IMR-90 (cell line): Measurements from ENCODE around the gene SRD5A3. TPM values are rescaled to one million over a fixed set of nuclear protein-coding genes. Genes with fewer than 3 reads are reported as not detected.

Experiments used
- ATAC-seq: fragments of 200-7000 bp; cut with Tn5 transposase; 2 replicates; pipeline ENCODE4 v1.9.1; 2020; ENCODE audit warnings: low read depth, mild to moderate bottlenecking, moderate library complexity
- BruUV-seq: library from RNA; stranded (reverse); fragments of 400-500 nt; replicated peaks from 2 replicates; lab custom pipeline; 2021; lab: Mats Ljungman, UMichigan
- CTCF ChIA-PET: fragments of 300-600 bp; formaldehyde crosslinking; extraction: SDS; loops from one replicate; lab custom pipeline; 2021; ENCODE audit warnings: antibody characterized with exemption; lab: Yijun Ruan, JAX
- POLR2A ChIA-PET: fragments of 300-600 bp; sonication (Branson Sonifier 250); formaldehyde crosslinking; loops from one replicate; lab custom pipeline; 2022; ENCODE audit warnings: antibody characterized with exemption; ENCODE audit not compliant: unreplicated experiment; lab: Charles Lee
- DNase-seq: peaks from one replicate; pipeline ENCODE4 v3.0.0; 2013
- H2AFZ ChIP-seq: replicated peaks from 2 replicates; pipeline ENCODE3; 2013; ENCODE audit warnings: low read length, mild to moderate bottlenecking; ENCODE audit not compliant: poor library complexity
- H2AK5ac ChIP-seq: 2 replicates; pipeline ENCODE4 v1.6.1; 2013; ENCODE audit warnings: low read depth, low read length, inconsistent platforms
- H2AK9ac ChIP-seq: replicated peaks from 2 replicates; pipeline ENCODE3; 2013; ENCODE audit warnings: mild to moderate bottlenecking, low read depth, low read length, moderate library complexity; ENCODE audit not compliant: poor library complexity
- H2BK120ac ChIP-seq: 2 replicates; pipeline ENCODE4 v1.6.1; 2013; ENCODE audit warnings: low read depth, low read length, inconsistent platforms
- H2BK15ac ChIP-seq: 3 replicates; pipeline ENCODE4 v1.6.1; 2013; ENCODE audit warnings: low read depth, low read length, inconsistent platforms
- H2BK20ac ChIP-seq: 2 replicates; pipeline ENCODE4 v1.6.1; 2013; ENCODE audit warnings: low read depth, mild to moderate bottlenecking, inconsistent platforms, low read length, moderate library complexity
- H2BK5ac ChIP-seq: 2 replicates; pipeline ENCODE4 v1.6.1; 2013; ENCODE audit warnings: mild to moderate bottlenecking, low read depth, low read length, inconsistent platforms; ENCODE audit not compliant: poor library complexity, severe bottlenecking
- H3K14ac ChIP-seq: replicated peaks from 2 replicates; pipeline ENCODE4 v1.6.1; 2013; ENCODE audit warnings: low read depth, low read length, inconsistent platforms
- H3K18ac ChIP-seq: 2 replicates; pipeline ENCODE4 v1.6.1; 2013; ENCODE audit warnings: low read depth, low read length, control low read depth
- H3K23ac ChIP-seq: 2 replicates; pipeline ENCODE4 v1.6.1; 2013; ENCODE audit warnings: low read depth, low read length, inconsistent platforms
- H3K27ac ChIP-seq: 2 replicates; pipeline ENCODE4 v1.5.1; 2013; ENCODE audit warnings: mild to moderate bottlenecking, control low read depth, low read length; ENCODE audit not compliant: insufficient read depth
- H3K27me3 ChIP-seq: 2 replicates; pipeline ENCODE4 v1.6.1; 2013; ENCODE audit warnings: low read length; ENCODE audit not compliant: control insufficient read depth, insufficient read depth
- H3K36me3 ChIP-seq: 2 replicates; pipeline ENCODE4 v1.6.1; 2013; ENCODE audit warnings: low read length, mixed read lengths; ENCODE audit not compliant: control insufficient read depth, insufficient read depth
- H3K4ac ChIP-seq: 2 replicates; pipeline ENCODE4 v1.6.1; 2013; ENCODE audit warnings: low read depth, low read length, inconsistent platforms
- H3K4me1 ChIP-seq: 2 replicates; pipeline ENCODE4 v1.6.1; 2013; ENCODE audit warnings: low read length, mixed read lengths; ENCODE audit not compliant: control insufficient read depth, insufficient read depth
- H3K4me2 ChIP-seq: 2 replicates; pipeline ENCODE4 v1.6.1; 2013; ENCODE audit warnings: low read depth, mild to moderate bottlenecking, control low read depth, low read length, moderate library complexity
- H3K4me3 ChIP-seq: 2 replicates; pipeline ENCODE4 v1.5.1; 2013; ENCODE audit warnings: low read depth, mild to moderate bottlenecking, control low read depth, low read length, moderate library complexity; ENCODE audit not compliant: insufficient read depth
- H3K56ac ChIP-seq: 2 replicates; pipeline ENCODE4 v1.6.1; 2013; ENCODE audit warnings: low read length, inconsistent platforms; ENCODE audit not compliant: insufficient read depth; ENCODE audit errors: extremely low read depth
- H3K79me1 ChIP-seq, 2 experiments: 2 replicates each; pipeline ENCODE4 v1.6.1; 2013; ENCODE audit warnings: low read length in 2 of 2, inconsistent platforms in 1 of 2, low read depth in 1 of 2
- H3K9ac ChIP-seq: 2 replicates; pipeline ENCODE4 v1.6.1; 2013; ENCODE audit warnings: low read depth, low read length, control low read depth
- H3K9me1 ChIP-seq: 2 replicates; pipeline ENCODE4 v1.6.1; 2013; ENCODE audit warnings: low read length, inconsistent platforms; ENCODE audit not compliant: insufficient read depth
- H3K9me3 ChIP-seq: 2 replicates; pipeline ENCODE4 v1.6.1; 2013; ENCODE audit warnings: low read length; ENCODE audit not compliant: control insufficient read depth, insufficient read depth
- H4K20me1 ChIP-seq: 2 replicates; pipeline ENCODE4 v1.6.1; 2013; ENCODE audit warnings: low read length, inconsistent platforms; ENCODE audit not compliant: insufficient read depth
- H4K5ac ChIP-seq: 2 replicates; pipeline ENCODE4 v1.6.1; 2013; ENCODE audit warnings: mild to moderate bottlenecking, low read depth, low read length, control low read depth
- H4K8ac ChIP-seq, 2 experiments: 2 replicates each; pipeline ENCODE4 v1.6.1; 2013; ENCODE audit warnings: low read depth in 2 of 2, low read length in 2 of 2, control low read depth in 1 of 2, inconsistent platforms in 1 of 2
- H4K91ac ChIP-seq: 2 replicates; pipeline ENCODE4 v1.6.1; 2013; ENCODE audit warnings: low read depth, low read length, inconsistent platforms; ENCODE audit not compliant: insufficient read depth
- BHLHE40 ChIP-seq: fragments of 150-350 bp; IDR thresholded peaks from 2 replicates; pipeline ENCODE4 v1.6.1; 2016; ENCODE audit warnings: mild to moderate bottlenecking, low read depth, low read length
- CEBPB ChIP-seq: IDR thresholded peaks from 2 replicates; pipeline ENCODE4 v1.6.1; 2012; ENCODE audit warnings: low read depth, low read length, improper control_type of control experiment
- CHD1 ChIP-seq: IDR thresholded peaks from 2 replicates; pipeline ENCODE4 v1.6.1; 2012; ENCODE audit warnings: low read depth, low read length, improper control_type of control experiment
- FOS ChIP-seq: fragments of 150-350 bp; IDR thresholded peaks from 2 replicates; pipeline ENCODE4 v1.6.1; 2016; ENCODE audit warnings: low read depth, low read length
- MAFK ChIP-seq: IDR thresholded peaks from 2 replicates; pipeline ENCODE4 v1.6.1; 2012; ENCODE audit warnings: low read depth, low read length, improper control_type of control experiment
- MAZ ChIP-seq: IDR thresholded peaks from 2 replicates; pipeline ENCODE4 v1.6.1; 2012; ENCODE audit warnings: low read depth, mild to moderate bottlenecking, low read length, improper control_type of control experiment, moderate library complexity, borderline replicate concordance
- MXI1 ChIP-seq: IDR thresholded peaks from 2 replicates; pipeline ENCODE4 v1.6.1; 2012; ENCODE audit warnings: low read depth, mild to moderate bottlenecking, low read length, moderate library complexity, borderline replicate concordance
- NFE2L2 ChIP-seq: fragments of 150-350 bp; IDR thresholded peaks from 2 replicates; pipeline ENCODE4 v1.6.1; 2016; ENCODE audit warnings: low read depth, mild to moderate bottlenecking, low read length
- POLR2A ChIP-seq: IDR thresholded peaks from 2 replicates; pipeline ENCODE4 v1.6.1; 2012; ENCODE audit warnings: mild to moderate bottlenecking, low read depth, low read length
- RAD21 ChIP-seq: IDR thresholded peaks from 2 replicates; pipeline ENCODE4 v1.6.1; 2012; ENCODE audit warnings: low read length, improper control_type of control experiment
- RCOR1 ChIP-seq: IDR thresholded peaks from 2 replicates; pipeline ENCODE4 v1.6.1; 2012; ENCODE audit warnings: mild to moderate bottlenecking, low read length, improper control_type of control experiment; ENCODE audit not compliant: insufficient replicate concordance
- RFX5 ChIP-seq: IDR thresholded peaks from 2 replicates; pipeline ENCODE4 v1.8.0; 2012; ENCODE audit warnings: low read depth, mild to moderate bottlenecking, low read length, moderate library complexity
- SMC3 ChIP-seq: fragments of 150-350 bp; IDR thresholded peaks from 2 replicates; pipeline ENCODE4 v1.6.1; 2016; ENCODE audit warnings: low read depth, mild to moderate bottlenecking, antibody characterized with exemption, low read length, moderate library complexity
- USF2 ChIP-seq: fragments of 150-350 bp; IDR thresholded peaks from 2 replicates; pipeline ENCODE4 v1.6.1; 2017; ENCODE audit warnings: mild to moderate bottlenecking, antibody characterized with exemption, low read length, low read depth
- WGBS, 2 experiments: methylation state at CpG; one replicate each; pipeline versions ENCODE4 v1.1.5 to v1.1.7; 2013; ENCODE audit warnings: missing lambda C conversion rate in 2 of 2; ENCODE audit not compliant: insufficient read length in 1 of 2; ENCODE audit errors: extremely low coverage in 2 of 2; 5-methylcytosine and 5-hydroxymethylcytosine counted together
- dilution Hi-C: fragments of 300-500 bp; cut with HindIII; formaldehyde crosslinking; loops from one replicate; pipeline ENCODE4 v1.14.3; 2018; ENCODE audit warnings: low sequenced_read_pairs; ENCODE audit not compliant: unreplicated experiment
- in situ Hi-C: fragments of 300-500 bp; cut with MboI; formaldehyde crosslinking; loops from 3 replicates; pipeline ENCODE4 v1.14.3; 2019; ENCODE audit warnings: low sequenced_read_pairs, inconsistent platforms, mixed read lengths
- intact Hi-C: fragments of 100-400 bp; cut with micrococcal nuclease; formaldehyde crosslinking; loops from 2 replicates; pipeline ENCODE4 v1.10.0; 2022
- polyA plus RNA-seq, 3 experiments: library from polyadenylated mRNA; depleted of rRNA; stranded (reverse); fragments of >200 nt; gene quantifications; 2 replicates each; pipeline ENCODE4 v1.2.3, GENCODE V29; 2012; ENCODE audit warnings: low replicate concordance in 1 of 3
- total RNA-seq: library from RNA; depleted of rRNA; stranded (reverse); fragments of >200 nt; gene quantifications from 2 replicates; pipeline ENCODE4 v1.2.3, GENCODE V29; 2012
- TF ChIP-seq, protein P1 (sequence below): fragments of 150-350 bp; IDR thresholded peaks from 2 replicates; pipeline ENCODE4 v1.6.1; 2016; ENCODE audit warnings: low read depth, mild to moderate bottlenecking, low read length, moderate library complexity, borderline replicate concordance
- TF ChIP-seq, protein P2 (sequence below): conservative IDR thresholded peaks from 2 replicates; pipeline ENCODE4 v1.5.1; 2012; ENCODE audit warnings: mild to moderate bottlenecking, low read depth, low read length, improper control_type of control experiment

The SRD5A3 gene
- total and polyA plus RNA-seq, 2 of the 4 experiments (the other 2 are of a cell fraction), result 5.6 to 6.8 TPM

DNA sequence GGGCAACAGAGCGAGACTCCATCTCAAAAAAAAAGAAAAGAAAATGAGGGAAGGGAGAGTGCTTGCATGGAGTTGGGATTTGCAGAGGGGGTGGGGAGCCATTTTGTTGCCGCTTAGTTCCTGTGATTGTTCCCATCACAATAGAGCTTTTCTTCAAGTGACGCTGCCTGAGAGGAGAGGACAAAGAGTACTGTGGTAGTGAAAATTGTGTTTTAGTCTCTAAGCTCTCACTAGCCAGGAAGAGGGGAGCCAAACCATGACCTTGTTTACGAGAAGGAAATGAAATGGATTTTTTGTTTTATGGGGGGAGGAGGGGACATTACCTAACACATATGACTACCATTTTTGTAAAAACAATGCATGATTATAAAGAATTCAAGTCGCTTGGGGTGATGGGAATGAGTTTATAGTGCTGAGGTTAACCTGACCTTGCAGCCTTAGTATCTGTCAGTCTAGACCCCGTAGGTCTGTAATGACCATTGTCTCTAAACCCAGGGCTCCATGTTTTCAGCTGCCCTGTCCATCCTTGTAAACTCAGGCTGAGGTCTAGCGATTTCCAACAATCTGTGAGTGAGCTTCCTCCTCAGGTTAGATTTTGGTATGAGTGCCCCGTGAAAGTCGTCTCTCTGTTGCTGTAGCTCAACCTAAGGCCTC lies 18.8 kb downstream of the SRD5A3 start:
- Histone ChIP-seq H3K79me1 (no peaks in the 10 kb centered on the region; a peak in 1 of 4 replicates), H2AK9ac (no peak overlapping the region), H3K18ac (no peak overlapping the region), H2AFZ (no peak overlapping the region), H3K27ac (no peak overlapping the region), H3K4me2 (no peak overlapping the region), H4K8ac (no peak overlapping the region), H2BK120ac (no peak overlapping the region), H3K9ac (no peak overlapping the region), H2AK5ac (no peak overlapping the region), H3K27me3 (no peaks in the 10 kb centered on the region), H3K36me3 (no peaks in the 10 kb centered on the region), H3K9me3 (no peaks in the 10 kb centered on the region), H4K5ac (no peak overlapping the region), H3K56ac (no peak overlapping the region), H3K4me3 (no peak overlapping the region), H3K23ac (no peak overlapping the region), H4K91ac (no peak overlapping the region), H3K9me1 (no peaks in the 10 kb centered on the region), H3K4ac (no peak overlapping the region), H3K14ac (no peak overlapping the region), H3K4me1 (peaks cover 3% of the 10 kb centered on the region; the same call in 1 of the 2 replicates), H2BK5ac (no peak overlapping the region), H2BK15ac (no peak overlapping the region), H4K20me1 (no peaks in the 10 kb centered on the region), H2BK20ac (no peak overlapping the region)
- no TSS peak for BruUV-seq
- dilution Hi-C loops (no loop called here), in situ Hi-C loops (no loop called here), intact Hi-C loops (no loop called here)
- no CpG with 5 or more reads among the region's 9 CpGs for WGBS, 2 experiments
- ChIA-PET POLR2A (no interaction called here), CTCF (interaction anchor here (0.6 to 0.9 kb wide), 2 partner anchors 30 to 181 kb away, joined by 3 read pairs; no protein-coding TSS in a partner anchor)
- TF ChIP-seq CHD1 (no peak), BHLHE40 (no peak), NFE2L2 (no peak), MXI1 (no peak), RCOR1 (no peak), USF2 (no peak), CEBPB (no peak), FOS (no peak), RFX5 (no peak), RAD21 (no peak), MAZ (no peak), MAFK (no peak), POLR2A (no peak), SMC3 (no peak)
- TF ChIP-seq, protein P1, sequence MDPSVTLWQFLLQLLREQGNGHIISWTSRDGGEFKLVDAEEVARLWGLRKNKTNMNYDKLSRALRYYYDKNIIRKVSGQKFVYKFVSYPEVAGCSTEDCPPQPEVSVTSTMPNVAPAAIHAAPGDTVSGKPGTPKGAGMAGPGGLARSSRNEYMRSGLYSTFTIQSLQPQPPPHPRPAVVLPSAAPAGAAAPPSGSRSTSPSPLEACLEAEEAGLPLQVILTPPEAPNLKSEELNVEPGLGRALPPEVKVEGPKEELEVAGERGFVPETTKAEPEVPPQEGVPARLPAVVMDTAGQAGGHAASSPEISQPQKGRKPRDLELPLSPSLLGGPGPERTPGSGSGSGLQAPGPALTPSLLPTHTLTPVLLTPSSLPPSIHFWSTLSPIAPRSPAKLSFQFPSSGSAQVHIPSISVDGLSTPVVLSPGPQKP, result no peak
- TF ChIP-seq, protein P2, sequence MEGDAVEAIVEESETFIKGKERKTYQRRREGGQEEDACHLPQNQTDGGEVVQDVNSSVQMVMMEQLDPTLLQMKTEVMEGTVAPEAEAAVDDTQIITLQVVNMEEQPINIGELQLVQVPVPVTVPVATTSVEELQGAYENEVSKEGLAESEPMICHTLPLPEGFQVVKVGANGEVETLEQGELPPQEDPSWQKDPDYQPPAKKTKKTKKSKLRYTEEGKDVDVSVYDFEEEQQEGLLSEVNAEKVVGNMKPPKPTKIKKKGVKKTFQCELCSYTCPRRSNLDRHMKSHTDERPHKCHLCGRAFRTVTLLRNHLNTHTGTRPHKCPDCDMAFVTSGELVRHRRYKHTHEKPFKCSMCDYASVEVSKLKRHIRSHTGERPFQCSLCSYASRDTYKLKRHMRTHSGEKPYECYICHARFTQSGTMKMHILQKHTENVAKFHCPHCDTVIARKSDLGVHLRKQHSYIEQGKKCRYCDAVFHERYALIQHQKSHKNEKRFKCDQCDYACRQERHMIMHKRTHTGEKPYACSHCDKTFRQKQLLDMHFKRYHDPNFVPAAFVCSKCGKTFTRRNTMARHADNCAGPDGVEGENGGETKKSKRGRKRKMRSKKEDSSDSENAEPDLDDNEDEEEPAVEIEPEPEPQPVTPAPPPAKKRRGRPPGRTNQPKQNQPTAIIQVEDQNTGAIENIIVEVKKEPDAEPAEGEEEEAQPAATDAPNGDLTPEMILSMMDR, result no peak
- ATAC-seq (no peak), DNase-seq (no peak)
